ENCODE measurements around the gene NR2E1.
A peak's percentile ranks its signal among the peaks of the same experiment; 100 is the strongest.

Gene NR2E1

DNA sequence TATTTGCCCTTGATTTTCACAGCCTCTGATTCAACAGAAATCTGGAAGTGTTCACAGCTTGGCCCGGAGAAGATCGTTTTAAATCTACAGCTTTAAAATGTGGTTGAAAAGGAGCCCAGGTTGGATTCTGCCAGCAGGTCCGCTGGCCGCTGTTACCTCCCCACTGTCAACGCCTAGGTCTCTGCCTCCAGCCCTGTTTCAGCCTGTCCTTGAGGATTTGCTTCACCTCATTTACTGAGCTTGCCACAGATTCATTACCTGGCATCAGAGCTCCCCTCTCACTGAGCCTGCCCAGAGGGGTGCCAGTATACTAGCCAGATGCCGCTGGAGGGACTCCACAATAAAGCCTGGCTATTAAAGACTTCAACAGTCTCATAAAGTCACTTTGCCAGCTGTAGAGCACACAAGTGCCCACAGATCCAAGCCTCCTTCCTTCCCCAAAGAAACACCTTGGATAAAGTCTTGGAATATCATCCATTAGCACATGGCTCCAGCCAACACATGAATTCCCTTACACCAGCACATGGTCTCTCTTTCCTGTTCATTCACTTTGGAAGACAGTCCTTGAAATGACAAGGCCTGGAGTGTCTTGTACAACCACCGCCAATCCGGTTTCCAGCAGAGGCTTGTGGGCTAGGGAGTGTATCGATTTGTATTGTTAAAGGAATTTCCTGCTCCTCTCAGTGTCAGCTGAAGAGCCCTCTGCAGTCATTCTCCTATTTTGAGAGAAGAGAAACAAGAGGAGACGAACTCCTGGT lies 9.5 kb upstream of the NR2E1 start:
- DNase-seq (ENCODE audit: low spot score): peak; percentile 33

DNA sequence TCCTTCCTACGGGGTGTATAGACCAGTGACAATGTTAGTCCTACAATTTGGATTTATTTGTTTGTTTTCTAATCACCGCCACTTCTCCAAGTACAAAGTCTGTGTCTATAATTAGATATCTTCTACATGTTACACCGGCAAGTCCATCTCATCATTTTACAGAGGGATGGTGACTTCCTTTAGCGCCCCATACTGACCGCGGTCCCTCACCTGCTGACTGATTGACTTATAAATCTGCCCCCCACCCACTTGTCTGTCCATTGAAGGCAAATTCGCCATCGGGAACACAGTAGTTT lies 8.9 kb upstream of the NR2E1 start:
- no peak for DNase-seq (ENCODE audit: low spot score)

DNA sequence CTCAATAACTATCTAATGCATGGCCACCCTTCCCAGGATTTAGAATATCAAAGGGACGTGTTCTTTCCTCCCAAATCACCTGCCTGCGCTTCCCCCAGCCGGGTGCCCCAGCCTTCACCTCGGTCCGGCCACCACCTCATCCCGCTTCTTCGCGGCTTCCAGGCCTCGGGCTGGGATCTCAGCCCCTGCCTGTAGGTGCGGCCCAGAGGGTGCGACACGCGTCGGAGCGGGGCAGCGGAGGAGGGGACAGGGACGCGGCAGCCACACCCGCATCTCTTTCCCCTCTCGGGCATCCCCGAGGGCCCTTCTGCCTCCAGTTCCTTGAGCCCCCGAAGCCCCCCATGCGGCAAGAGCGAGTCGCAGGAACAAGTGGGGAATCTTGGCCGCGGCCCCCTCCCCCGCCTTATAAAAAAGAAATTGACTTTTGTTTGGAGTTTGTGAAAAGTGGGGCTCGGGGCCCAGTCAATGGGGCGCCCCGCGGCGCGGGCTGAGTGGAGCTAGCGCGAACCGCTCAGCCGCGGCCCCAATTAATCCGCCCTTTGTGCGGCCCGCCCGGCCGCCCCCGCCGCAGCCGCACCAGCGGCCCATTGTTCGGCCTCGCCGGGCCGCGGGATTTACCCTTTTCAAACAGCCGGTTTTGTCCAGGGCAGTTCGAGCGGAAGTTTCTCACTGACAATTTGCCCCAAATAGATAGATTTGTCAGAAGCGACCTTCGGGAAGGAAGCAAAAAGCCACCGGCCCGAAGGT lies 8.4 kb upstream of the NR2E1 start:
- peak; percentile 68 for DNase-seq (ENCODE audit: low spot score)

DNA sequence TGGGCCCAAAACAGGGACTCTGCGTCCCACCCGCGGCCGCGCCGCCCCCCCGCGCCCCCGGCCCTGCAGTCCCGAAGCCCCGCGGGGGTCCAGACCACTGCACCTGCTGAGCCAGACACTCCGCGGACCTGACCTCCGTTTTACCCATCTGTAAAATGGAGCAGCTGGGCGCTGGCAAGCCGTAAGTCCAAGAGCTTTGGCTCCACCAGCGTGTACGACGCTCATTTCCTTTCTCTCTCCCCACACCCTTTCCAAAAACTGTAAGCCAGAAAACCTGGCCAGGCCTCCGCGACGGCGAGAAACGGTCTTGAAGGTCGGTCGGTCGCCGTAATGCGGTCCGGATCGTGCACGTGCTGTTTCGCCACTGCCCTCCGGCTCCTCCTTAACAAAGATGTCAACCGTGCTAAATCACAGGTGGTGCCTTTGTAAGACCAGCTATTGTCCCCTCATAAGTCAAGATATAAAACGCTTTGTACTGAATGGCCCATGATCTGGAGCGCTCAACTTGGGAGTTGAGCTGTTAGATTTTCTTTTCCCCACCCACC lies 7.8 kb upstream of the NR2E1 start:
- no peak for DNase-seq (ENCODE audit: low spot score)

DNA sequence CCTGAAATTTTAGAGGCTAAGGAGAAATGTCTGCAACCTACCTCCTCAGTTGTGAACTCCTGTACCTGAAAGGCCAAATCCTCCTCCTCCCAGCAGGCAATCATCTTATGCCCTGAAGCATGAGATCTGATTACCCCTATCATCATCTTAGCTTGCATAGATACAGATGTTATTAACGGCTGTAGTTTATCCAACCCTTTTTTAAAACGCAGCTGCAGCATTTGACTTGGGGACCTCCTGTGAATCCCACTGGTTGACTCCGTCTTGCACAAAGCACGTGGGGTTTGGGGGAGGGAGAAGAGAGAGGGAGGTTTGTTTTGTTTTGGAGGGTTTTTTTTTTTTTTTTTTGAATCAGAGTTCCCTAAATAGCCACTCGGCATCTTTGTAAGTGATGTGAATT lies 5.8 kb upstream of the NR2E1 start:
- DNase-seq (ENCODE audit: low spot score): no peak

DNA sequence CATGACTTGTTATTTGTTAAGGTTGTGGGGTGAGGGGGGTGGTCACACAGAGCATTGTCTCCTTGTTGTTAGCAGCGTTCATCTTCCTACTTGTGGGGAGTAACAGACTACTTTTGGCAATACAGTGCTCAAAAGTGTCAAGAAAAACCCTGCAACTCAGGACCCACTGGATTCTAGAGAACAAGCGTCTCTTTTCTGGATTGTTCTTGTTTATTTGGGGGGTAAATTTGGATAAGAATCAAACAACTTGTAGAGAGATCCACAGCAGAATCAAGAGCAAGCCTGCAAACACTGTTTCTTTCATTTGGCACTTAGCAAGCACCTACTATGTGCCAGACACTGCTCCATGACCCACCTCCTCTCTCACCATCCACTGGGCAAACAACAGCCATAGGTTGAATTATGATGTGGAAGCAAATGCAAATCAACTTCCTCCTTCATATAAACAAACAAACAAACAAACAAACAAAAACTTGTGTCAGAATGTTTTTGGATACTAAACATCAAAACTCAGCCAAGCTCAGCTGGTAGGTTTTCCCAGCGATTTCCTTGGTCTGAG lies 4.0 kb upstream of the NR2E1 start:
- no peak for DNase-seq (ENCODE audit: low spot score)

DNA sequence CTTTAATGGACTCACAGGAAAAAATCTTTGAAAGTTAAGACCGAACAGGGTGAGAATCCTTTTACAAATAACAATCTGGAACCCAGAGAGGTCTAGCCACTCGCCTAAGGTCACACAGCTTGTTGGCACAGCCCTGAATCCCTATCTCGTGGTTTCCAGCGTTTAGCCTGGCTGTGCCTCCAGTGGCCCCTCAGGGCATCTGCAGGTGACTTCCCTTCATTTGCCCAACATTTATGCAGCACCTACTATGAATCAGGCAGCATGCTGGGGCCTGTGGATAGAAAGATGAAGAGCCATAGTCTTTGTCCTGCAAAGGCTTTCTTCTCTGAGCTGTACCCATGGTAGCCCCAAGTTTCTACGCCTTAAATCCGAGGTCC lies 2.6 kb upstream of the NR2E1 start:
- no peak for DNase-seq (ENCODE audit: low spot score)

DNA sequence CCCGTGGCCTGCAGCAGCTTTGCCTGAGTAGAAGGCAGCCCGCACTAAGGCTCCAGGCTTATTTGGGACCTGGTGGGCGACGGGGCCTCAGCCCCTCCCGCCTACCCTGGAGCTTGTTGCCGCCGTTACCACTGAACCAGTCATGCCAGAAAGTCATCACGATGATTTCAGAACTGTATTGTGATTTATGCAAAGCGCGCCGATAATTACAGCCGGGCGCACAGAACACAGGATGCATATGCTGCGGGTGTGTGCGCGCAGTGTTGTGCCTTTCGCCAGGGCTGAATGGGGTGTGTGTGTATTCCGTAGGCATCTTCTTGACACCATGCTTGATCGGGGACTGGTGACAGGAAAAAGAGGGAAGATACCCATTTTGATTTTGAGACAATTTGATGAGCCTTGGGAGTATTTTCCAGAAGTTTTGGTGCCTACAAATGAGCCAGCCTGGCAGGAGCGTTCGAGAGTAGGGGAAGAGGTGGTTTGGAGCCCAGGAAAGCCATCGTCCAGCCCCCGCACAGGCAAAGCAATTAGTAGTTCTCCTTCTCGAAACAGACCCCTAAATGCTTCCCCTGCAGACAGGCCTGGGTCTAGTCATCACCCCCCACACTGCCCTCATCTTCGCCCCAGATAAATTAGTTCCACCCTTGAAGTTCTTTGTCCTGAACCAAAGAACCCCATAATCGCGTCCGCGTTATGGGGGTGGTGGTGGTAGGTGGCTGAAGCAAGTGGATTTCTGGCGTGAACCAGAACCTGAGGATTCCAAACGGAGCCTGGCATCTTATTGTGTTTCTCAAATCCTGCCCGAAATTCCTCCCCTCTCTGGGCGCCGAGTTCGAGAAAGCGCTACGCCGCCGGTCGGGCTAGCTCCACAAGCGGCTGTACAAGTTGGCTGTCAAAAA lies 1.9 kb upstream of the NR2E1 start:
- no peak for DNase-seq (ENCODE audit: low spot score)

DNA sequence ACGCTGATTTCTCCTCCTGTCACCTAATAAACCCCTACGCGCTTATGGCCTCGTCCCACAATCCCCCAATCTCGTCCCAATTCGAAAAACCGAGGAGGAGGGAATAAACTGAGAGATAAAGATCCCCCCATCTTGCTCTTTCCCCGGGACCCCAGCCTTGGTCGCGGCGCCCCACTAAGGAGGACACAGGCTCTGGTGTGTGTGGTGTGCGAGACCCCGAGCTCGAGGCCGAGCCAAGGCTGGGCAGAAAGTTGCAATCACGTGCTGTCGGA lies 1.3 kb upstream of the NR2E1 start:
- no peak for DNase-seq (ENCODE audit: low spot score)

DNA sequence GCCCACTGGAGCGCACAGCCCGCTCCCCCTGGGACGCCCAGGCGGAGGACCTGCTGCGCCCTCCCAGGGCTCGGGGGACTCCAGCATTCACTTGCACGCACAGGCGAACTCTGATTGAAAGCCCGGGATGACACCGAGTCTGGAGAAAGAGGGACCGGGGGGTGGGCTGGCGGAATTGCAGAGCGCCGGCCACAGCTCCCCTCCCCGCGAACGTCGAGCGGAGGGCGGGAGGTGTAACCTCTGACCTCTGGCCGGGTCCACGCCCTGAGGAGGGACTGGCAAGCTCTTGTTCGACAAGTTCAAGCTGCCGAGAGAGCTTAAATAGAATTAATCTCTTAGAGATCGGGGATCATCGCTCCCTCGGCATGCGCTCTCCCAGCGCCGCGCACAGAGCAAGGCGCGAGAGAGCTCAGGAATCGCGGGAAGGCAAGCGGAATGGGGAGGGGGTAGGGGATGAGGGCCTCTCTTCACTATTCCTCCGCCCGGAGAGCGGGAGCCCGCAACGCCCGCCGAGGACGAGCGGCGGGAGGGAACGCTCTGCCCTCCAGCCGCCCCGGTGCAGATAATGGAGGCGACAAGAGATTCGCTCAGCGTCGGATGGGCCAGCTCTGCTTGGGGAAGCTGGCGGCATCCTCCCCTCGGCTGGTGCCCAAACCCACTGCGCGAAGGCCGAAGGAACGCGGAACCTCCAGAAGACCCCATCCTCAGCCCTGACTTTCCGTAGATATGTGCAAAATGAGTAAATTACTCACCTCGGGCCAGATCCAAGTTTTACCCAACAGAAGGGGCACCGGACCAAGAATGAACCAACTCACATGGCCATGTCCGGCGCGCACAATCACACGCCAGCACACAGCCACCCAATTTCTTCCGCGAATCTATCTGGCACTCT lies 761 bp upstream of the NR2E1 start:
- peak; percentile 75 for DNase-seq (ENCODE audit: low spot score)

DNA sequence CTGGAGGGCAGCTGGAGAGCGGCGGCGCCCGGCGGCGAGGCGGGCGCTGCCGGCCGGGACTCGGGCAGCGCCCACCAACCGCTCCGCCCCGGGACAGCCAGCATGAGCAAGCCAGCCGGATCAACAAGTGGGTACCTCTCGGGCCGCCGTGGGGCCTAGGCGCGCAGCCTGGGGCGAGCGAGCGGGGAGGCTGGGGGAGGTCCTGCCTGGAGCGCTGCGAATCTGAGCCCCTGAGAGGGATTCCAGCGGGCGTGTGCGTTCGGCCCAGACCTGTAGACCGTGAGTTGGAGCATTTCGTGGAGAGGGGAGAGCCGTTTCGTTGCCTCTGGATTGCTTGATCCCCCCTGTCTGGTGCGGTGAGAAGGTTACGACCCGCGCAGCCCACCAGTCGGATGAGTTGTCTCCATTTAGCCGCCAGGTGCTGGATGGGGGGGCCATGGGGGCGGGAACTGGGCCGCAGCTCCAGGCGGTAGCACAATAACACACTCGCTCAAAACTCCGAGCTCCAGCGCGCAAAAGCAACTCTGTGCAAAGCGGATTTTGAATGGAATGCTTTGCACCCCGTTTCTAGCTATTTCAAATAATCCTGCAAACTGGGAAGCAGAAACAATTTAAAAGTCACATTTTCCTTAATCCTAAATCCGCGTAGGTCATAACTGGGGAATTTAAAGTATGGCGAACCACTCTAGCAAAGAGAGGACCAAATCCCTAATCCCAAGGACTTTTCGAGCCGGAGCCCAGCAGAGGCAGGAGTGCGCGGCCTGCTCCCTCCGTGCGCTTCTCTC lies 1.0 kb downstream of the NR2E1 start:
- peak; percentile 51 for DNase-seq (ENCODE audit: low spot score)

DNA sequence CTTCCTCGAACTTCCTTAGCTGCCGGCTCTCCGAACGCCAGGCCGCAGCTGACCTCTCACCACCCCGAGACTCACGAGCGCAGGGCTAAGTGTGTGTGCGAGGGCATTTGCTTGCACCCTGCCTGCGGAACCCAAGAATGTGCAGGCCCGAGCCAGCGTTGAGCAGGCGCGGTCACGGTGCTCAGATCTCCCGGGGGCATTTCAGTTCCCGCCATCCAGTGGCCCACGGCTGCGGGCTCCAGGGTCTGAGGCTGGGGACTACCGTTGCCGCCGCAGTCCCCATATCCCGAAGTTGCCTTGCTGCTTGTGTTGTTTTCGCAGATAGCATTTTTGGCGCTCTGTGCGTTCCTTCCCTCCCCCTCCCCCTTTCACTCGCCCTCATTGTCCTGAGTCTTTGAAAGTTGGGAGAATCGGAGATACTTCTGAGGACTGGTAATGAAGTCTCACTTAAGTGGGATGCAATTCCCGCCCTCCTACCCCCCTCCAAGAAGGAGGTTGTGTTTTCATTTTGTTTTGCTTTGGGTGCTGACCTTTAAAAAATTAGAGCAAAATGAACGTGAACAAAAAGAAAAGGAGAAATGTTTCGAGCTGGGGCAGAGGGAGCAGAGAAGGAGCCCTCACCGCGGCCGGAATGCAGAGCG lies 1.7 kb downstream of the NR2E1 start:
- no peak for DNase-seq (ENCODE audit: low spot score)

DNA sequence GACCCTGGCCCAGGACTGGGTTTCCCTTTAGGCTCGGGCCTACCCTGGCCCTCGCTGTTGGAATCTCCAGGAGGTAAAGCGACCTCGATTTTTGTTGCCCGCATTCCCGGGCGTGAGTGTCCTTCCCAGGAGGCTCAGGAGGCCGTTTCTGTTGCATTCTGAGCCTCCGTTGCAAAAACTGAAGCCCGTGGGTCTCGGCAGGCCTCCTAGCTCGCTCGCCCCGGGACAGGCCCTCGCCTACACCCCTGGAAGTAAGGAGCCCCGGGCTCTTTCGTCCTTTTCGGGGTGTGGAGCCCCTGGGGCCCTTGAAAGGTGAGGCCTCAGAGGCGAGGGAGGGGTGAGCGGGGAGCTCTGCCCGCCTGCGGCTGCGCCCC lies 2.3 kb downstream of the NR2E1 start:
- no peak for DNase-seq (ENCODE audit: low spot score)

DNA sequence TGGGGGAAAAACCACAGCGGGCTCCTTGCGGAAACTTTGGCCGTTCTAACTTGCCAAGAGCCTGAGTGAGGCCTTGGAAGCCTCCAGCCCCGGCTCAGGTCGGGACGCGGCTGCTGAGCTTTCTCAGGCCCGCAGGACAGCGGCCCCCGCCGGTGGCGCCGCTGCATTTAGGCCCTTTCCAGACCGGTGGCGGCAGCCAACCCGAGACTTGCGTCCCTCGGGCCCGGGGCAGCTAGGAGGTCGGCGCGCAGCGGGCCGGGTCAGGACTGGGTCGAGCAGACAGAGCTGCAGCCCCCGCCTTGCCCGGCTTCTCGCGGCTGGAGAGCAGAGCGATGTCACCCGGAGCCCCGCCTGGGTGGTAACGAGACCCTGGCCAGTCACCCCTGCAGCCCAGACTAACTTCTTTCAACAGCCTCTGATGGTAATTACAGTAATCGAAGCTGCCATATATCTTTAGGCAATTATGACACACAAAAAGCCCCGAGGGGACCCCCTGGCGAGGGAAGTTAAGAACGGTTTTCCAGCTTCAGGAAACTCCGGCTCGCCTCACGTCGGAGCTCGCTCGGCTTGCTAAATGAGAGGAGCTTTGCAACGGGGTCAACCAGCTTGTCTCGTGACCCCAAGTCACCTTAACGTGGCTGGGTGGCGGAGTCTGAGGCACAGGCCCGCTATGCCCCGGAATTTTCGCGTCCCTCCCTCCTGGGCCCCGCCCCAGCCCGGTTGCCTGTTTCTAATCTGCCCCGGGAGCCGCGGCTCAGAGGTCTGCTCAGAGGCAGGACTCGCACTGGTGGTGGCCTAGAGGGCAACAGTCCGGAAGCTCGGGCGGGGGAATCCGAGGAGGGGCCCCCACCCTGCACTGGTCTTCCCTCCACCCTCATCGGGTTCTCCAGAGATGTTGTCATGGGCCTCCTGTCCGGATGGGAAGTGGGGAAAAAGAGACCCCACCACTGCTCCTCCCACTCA lies 3.0 kb downstream of the NR2E1 start:
- no peak for DNase-seq (ENCODE audit: low spot score)

DNA sequence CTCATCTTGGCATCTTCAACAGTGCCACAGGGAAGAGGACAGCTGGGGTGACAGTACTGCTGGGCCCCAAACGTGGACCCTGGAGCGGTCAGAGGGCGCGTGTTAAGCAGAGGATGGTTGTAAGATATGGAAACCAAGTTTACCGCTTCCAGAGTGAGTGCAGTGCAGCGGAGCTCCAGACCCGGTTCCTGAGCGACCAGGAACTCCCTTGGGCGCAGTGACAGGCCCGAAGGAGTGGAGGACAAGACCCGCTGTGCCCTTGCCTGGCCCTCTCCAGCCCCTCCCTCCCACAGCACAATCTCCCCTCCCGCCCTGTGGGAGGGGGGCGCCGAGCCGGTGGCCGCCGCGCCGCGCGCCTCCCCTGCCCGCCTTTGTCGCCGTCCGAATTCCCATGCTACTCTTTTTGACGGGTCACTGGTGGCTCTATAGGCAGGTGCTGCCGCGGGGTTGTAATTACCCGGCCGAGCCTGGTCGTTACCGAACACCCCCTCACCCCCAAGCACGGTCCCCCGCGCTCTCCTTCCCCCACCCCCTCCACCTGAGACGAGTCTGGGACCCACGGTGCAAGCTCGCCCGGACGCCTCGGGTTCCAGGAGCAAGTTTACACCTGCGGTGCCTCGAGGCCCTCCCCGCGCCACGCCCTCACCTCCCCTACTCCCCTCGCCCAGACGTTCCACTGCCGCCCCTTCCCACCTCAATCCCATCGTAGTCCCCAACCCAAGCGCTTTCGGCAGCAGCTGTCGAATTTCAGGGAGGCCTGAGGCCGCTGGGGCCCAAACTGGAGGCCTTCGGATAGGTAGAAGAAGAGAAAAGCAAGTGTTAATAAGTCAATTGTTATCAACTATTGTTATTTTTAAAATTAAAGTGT lies 3.9 kb downstream of the NR2E1 start:
- DNase-seq (ENCODE audit: low spot score): no peak

DNA sequence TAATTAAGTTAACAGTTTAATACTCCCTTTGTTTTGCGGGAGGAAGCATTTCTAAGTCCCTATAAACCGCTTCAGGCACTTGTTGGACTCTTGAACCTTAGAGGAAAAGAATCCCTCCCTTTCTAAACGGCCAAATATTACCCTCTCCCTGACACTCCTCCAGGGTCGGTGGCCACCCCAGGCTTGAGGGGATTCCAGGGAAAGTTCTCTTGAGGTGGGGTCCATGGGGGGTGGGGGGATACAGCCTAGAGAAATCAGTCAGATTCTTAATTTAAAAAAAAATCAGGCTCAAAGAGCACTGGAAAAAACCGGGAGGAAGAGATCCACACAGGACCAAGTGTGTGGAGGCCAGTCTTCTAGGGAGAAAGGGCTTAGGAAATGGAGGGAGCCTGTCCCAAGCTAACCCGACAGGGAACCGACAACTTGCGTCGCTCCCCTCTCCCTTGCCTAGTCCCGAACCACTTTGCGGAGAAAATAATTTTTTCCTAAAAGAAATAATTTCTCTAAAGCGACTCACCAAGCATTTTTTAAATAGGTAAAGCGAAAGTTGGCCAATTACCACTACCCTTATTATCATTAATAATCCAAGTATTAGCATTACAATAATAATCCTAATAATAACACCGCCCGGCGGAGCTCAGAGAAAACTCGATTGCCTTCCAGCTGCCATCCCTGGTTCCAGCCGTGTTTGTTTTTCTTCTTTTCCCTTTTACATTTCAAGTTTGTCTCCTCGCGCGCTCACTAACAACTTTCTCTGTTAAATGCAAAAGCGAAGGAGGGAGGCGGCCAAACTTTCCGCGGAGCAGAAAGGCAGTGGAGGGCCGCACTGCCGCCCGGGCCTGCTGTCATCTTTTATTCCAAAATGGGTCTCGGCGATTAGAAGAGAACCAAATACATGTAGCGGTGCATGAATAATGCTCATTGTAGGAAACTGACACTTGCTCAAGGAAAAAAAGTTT lies 4.8 kb downstream of the NR2E1 start:
- no peak for DNase-seq (ENCODE audit: low spot score)
